Measurements from ENCODE around the gene PCDHGA7.
"Not testable (repeated sequence)": the region's sequence is repeated elsewhere in the genome, so short reads cannot be mapped to it uniquely, and the experiment has no call there.

Gene PCDHGA7

DNA sequence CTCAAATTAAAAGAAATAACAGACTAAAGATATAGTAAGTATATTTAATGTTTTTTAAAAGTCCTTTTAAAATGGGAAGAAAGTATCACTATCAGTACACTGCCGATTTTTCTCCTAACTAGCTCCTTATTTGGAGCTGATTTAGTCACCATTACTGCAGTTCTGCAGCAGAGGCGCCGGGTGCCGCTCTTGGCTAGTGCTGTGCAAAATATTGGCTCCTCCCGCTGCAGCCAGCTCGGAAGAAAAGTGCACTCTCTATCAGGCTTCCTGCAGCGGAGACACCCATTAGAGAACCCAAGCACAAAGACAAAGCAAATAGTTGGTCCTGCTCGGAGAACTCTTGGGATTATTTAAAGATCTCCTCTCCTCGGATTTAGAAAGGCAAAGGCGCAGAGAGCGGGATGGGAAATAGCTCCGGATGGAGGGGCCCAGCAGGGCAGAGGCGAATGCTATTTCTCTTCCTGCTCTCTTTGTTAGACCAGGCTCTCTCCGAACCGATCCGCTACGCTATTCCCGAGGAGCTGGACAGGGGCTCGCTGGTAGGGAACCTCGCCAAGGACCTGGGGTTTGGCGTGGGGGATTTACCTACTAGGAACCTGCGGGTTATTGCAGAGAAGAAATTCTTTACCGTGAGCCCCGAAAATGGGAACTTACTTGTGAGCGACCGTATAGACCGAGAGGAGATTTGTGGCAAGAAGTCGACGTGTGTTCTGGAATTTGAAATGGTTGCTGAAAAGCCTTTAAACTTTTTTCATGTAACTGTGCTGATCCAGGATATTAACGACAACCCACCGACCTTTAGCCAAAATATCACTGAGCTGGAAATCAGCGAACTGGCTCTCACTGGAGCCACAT lies 12.3 kb upstream of the PCDHGA7 start, which contains the start of gene PCDHGB3:
Gene PCDHGB3, plus strand, starts transcription at position 249 of the 855 bp plus-strand sequence. Its CDS starts 153 bp downstream, at position 402.
- no peak for DNase-seq

DNA sequence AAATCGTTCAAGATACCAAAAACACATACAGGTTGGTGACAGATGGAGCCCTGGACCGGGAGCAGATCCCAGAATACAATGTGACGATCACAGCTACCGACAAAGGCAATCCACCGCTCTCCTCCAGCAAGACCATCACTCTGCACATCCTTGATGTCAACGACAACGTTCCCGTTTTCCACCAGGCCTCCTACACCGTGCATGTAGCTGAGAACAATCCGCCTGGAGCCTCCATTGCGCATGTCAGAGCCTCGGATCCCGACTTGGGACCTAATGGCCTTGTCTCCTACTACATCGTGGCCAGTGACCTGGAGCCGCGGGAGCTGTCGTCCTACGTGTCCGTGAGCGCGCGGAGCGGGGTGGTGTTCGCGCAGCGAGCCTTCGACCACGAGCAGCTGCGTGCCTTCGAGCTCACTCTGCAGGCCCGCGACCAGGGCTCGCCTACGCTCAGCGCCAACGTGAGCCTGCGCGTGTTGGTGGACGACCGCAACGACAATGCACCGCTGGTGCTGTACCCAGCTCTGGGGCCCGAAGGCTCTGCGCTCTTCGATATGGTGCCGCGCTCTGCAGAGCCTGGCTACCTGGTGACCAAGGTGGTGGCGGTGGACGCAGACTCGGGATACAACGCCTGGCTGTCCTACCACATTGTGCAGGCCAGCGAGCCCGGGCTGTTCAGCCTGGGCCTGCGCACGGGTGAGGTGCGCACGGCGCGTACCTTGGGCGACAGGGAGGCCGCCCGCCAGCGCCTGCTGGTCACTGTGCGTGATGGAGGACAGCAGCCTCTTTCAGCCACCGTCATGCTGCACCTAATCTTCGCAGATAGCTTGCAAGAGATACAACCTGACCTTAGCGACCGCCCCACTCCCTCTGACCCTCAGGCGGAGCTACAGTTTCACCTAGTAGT lies 10.7 kb upstream of the PCDHGA7 start:
- DNase-seq: no peak

GRCh38 chr5:141373673-141374317 lies 8.7 kb upstream of the PCDHGA7 start, which contains the start of gene PCDHGA6:
PCDHGA6 (plus strand) TSS chr5:141373891; CDS start chr5:141374084, 193 bp downstream.
- no peak for DNase-seq

- DNase-seq: no peak
Measured at GRCh38 chr5:141374627-141375026, 7.9 kb upstream of the PCDHGA7 start.

DNA sequence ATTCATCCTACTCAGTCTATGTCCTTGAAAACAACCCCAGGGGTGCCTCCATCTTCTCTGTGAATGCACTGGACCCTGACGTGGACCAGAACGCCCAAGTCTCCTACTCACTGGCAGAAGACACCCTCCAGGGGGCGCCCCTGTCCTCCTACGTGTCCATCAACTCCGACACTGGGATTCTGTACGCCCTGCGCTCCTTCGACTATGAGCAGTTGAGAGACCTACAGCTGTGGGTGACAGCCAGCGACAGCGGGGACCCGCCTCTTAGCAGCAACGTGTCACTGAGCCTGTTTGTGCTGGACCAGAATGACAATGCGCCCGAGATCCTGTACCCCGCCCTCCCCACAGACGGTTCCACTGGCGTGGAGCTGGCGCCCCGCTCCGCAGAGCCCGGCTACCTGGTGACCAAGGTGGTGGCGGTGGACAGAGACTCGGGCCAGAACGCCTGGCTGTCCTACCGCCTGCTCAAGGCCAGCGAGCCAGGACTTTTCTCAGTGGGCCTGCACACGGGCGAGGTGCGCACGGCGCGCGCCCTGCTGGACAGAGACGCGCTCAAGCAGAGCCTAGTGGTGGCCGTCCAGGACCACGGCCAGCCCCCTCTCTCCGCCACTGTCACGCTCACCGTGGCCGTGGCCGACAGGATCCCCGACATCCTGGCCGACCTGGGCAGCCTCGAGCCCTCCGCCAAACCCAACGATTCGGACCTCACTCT lies 6.9 kb upstream of the PCDHGA7 start:
- DNase-seq: not testable (repeated sequence)

DNA sequence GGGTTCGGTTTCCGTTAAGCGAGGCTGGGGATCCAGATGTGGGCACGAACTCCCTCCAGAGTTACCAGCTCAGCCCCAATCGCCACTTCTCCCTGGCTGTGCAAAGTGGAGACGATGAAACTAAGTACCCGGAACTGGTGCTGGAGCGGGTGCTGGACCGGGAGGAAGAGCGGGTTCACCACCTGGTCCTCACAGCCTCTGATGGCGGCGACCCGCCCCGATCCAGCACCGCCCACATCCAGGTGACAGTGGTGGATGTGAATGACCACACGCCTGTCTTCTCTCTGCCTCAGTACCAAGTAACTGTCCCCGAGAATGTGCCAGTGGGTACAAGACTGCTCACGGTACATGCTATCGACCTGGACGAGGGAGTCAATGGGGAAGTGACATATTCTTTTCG lies 803 bp downstream of the PCDHGA7 start:
- DNase-seq: no peak

GRCh38 chr5:141384471-141385267 lies 2.1 kb downstream of the PCDHGA7 start:
- DNase-seq: no peak

- DNase-seq: not testable (repeated sequence)
Measured at GRCh38 chr5:141387557-141388311, 5.2 kb downstream of the PCDHGA7 start, which contains the start of gene PCDHGB4. PCDHGB4 (plus strand) TSS chr5:141387698; CDS start chr5:141387885, 187 bp downstream.

DNA sequence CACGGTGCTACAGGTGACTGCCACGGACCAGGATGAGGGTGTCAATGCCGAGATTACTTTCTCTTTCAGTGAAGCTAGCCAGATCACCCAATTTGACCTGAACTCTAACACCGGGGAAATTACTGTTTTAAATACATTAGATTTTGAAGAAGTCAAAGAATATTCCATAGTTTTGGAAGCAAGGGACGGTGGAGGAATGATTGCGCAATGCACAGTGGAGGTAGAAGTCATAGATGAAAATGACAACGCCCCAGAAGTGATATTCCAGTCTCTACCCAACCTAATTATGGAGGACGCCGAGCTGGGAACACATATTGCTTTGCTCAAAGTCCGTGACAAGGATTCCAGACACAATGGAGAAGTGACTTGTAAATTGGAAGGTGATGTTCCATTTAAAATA lies 6.1 kb downstream of the PCDHGA7 start:
- DNase-seq: no peak

DNA sequence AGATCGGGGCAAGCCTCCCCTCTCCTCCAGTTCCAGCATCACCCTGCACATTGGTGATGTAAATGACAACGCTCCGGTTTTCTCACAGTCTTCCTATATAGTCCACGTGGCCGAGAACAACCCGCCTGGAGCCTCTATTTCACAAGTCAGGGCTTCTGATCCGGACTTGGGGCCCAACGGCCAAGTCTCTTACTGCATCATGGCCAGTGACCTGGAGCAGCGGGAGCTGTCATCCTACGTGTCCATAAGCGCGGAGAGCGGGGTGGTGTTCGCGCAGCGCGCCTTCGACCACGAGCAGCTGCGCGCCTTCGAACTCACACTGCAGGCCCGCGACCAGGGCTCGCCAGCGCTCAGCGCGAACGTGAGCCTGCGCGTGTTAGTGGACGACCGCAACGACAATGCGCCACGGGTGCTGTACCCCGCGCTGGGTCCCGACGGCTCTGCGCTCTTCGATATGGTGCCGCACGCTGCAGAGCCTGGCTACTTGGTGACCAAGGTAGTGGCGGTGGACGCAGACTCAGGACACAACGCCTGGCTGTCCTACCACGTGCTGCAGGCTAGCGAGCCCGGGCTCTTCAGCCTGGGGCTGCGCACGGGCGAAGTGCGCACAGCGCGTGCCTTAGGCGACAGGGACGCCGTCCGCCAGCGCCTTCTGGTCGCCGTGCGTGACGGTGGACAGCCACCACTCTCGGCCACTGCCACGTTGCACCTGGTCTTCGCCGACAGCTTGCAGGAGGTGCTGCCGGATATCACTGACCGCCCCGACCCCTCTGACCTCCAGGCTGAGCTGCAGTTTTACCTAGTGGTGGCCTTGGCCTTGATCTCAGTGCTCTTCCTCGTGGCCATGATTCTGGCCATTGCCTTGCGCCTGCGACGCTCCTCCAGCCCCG lies 6.9 kb downstream of the PCDHGA7 start:
- no peak for DNase-seq

- no peak for DNase-seq
Measured at GRCh38 chr5:141392429-141393198, 10.1 kb downstream of the PCDHGA7 start, which contains the start of gene PCDHGA8. PCDHGA8 (plus strand) TSS chr5:141392633; CDS start chr5:141392814, 181 bp downstream.

DNA sequence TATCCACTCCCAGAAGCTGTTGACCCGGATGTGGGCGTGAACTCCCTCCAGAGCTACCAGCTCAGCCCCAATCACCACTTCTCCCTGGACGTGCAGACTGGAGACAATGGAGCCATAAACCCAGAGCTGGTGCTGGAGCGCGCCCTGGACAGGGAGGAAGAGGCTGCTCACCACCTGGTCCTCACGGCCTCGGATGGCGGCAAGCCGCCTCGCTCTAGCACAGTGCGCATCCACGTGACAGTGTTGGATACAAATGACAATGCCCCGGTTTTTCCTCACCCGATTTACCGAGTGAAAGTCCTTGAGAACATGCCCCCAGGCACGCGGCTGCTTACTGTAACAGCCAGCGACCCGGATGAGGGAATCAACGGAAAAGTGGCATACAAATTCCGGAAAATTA lies 10.7 kb downstream of the PCDHGA7 start:
- DNase-seq: no peak

DNA sequence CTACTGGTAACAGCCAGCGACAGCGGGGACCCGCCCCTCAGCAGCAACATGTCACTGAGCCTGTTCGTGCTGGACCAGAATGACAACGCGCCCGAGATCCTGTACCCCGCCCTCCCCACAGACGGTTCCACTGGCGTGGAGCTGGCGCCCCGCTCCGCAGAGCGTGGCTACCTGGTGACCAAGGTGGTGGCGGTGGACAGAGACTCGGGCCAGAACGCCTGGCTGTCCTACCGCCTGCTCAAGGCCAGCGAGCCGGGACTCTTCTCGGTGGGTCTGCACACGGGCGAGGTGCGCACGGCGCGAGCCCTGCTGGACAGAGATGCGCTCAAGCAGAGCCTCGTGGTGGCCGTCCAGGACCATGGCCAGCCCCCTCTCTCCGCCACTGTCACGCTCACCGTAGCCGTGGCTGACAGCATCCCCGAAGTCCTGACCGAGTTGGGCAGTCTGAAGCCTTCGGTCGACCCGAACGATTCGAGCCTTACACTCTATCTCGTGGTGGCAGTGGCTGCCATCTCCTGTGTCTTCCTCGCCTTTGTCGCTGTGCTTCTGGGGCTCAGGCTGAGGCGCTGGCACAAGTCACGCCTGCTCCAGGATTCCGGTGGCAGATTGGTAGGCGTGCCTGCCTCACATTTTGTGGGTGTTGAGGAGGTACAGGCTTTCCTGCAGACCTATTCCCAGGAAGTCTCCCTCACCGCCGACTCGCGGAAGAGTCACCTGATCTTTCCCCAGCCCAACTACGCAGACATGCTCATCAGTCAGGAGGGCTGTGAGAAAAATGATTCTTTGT lies 12.1 kb downstream of the PCDHGA7 start:
- not testable (repeated sequence) for DNase-seq

DNA sequence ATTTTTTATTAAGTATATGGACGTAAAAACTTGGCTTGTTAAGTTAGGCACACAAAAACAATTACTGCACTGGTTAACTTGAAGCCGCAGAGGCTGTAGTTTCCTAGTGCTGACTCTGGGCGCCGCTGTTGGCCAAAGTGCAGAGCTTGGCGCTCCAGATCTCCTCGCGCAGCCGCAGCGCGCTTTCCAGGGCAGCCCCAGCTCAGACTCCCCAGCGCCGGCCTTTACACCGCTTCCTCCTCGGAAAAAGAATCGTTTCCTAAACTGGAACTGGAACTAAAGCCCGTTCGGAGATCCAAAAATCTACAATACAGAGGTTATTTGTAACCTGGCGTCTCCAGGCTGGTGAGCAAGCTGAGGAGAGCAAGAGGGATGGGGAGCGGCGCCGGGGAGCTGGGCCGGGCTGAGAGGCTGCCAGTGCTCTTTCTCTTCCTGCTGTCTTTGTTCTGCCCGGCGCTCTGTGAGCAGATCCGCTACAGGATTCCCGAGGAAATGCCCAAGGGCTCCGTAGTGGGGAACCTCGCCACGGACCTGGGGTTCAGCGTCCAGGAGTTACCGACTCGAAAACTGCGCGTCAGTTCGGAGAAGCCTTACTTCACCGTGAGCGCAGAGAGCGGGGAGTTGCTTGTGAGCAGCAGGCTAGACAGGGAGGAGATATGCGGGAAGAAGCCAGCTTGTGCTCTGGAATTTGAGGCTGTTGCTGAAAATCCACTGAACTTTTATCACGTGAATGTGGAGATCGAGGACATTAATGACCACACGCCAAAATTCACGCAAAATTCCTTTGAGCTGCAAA lies 15.4 kb downstream of the PCDHGA7 start, which contains the start of gene PCDHGB5:
Gene PCDHGB5, plus strand, starts transcription at position 192 of the 796 bp plus-strand sequence. Its CDS starts 181 bp downstream, at position 373.
- not testable (repeated sequence) for DNase-seq

DNA sequence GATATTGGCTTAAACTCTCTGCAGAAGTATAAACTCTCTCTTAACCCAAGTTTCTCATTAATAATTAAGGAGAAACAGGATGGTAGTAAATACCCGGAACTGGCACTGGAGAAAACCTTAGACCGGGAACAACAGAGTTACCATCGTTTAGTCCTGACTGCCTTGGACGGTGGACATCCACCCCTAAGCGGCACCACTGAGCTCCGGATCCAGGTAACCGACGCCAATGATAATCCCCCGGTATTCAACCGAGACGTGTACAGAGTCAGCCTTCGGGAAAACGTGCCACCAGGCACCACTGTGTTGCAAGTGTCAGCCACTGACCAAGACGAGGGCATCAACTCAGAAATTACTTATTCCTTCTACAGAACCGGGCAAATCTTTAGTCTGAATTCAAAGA lies 16.1 kb downstream of the PCDHGA7 start:
- no peak for DNase-seq

GRCh38 chr5:141399555-141400258 lies 17.2 kb downstream of the PCDHGA7 start:
- DNase-seq: no peak

All from NCI-H2081 treated with DMSO at 0.1 percent for 48 hours (cell line).